HG03175 (cell line): ENCODE data around the gene RRP12.
"Not testable (repeated sequence)": the region's sequence is repeated elsewhere in the genome, so short reads cannot be mapped to it uniquely, and the experiment has no call there.

Experiments used
- ATAC-seq: cut with Tn5 transposase; IDR thresholded peaks from one replicate; pipeline ENCODE4 v1.9.1; 2021; ENCODE audit warnings: mild to moderate bottlenecking, moderate library complexity; ENCODE audit not compliant: unreplicated experiment

The RRP12 gene

GRCh38 chr10:97372233-97372875 lies 28.8 kb downstream of the RRP12 start:
- ATAC-seq, result no peak

DNA sequence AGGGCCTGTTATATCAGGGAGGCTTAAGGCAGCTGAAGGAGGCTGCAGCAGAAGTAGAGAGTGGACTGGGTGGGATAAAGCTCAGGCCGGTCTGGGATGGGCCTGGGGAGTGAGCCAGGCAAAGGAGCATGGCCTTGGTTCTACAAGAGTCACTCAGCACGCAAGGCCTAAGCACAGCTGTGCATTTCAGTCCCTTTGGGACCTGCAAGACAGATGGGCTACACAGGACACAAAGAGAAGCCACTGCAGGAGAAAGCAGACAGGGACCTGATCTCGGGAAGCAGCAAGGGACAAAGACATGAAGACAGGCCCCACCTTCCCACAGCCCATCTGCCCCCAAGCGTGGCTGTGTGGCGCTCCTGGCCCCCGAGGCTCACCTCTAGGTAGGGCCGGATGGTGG lies 29.4 kb downstream of the RRP12 start:
- no peak for ATAC-seq

- no peak for ATAC-seq
Measured at GRCh38 chr10:97367126-97367649, 34.0 kb downstream of the RRP12 start.

DNA sequence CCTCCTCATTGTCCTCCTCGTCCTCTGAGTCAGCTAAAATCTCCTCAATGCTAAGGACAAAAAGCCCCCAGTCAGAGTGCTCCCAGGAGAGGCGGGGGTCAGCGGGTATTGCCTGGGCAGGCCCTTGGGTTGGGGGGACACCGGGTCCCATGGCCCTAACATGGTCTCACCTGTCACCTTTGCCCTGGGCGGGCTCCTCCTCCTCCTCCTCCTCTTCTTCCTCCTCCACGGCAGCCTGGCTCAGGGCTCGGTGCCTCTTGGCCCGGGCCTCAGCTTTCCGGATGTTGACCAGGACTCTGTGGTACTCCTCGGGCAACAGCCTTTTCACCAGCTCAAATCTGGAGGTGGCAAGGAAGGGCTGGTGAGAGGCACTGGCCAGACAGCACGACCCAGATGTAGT lies 34.6 kb downstream of the RRP12 start:
- ATAC-seq, result no peak

GRCh38 chr10:97365761-97366351 lies 35.3 kb downstream of the RRP12 start:
- ATAC-seq, result no peak

- ATAC-seq, result no peak
Measured at GRCh38 chr10:97363071-97363470, 38.1 kb downstream of the RRP12 start.

GRCh38 chr10:97362310-97363033 lies 38.7 kb downstream of the RRP12 start:
- ATAC-seq, result no peak

DNA sequence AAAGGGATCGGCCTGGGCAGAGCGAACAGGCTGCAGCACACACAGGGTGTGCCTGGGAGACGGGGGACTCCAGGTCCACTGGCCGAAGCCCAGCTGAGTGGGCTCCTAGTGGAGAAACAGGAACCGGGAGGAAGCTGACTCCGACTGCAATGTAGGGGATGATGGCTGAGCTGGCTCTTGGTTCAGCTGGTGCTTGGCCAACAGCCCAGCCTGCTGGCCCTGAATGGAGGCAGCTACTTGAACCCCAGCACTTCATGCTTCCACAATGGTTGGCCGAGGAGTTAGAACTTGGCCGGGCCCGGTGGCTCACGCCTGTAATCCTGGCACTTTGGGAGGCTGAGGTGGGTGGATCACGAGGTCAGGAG lies 39.6 kb downstream of the RRP12 start:
- no peak for ATAC-seq

DNA sequence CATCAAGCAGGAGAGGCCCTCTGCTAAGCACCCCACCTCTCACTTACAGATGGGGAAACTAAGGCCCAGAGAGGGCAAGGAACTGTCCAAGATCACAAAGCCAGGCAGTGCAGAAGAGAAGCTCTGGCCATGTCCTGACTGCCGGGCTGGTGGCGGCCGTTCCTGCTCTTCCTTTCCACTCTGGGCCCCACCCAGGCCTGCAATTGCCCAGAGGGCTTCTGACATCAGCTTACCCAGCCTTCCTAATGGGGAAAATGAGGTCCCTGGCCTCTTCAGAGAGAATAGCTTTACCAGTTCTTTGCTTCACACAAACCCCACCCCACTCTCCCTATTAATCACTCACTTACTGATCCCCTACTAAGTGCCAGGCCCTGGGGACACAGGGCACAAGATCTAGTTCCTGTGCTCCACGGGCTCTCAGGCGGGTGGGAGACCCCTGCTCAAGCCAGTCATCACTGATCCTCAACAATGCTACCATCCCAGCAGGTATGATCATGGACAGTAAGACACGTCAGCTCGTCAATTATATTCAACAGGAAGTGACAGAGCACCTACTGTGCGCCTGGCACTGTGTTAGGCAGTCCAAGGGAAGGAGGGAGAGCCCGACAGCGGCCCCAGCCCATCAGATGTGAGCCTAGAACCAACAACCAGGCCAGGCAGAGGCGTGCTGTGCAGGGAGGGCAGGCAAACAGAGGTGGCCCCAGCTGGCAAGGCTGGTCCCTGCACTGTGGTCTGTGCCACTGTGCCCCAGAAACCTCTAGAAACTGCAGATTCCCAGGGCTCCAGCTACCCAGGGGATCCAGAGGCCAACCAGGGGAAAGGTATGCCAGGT lies 40.2 kb downstream of the RRP12 start:
- no peak for ATAC-seq

GRCh38 chr10:97358781-97359180 lies 42.4 kb downstream of the RRP12 start:
- ATAC-seq, result no peak

DNA sequence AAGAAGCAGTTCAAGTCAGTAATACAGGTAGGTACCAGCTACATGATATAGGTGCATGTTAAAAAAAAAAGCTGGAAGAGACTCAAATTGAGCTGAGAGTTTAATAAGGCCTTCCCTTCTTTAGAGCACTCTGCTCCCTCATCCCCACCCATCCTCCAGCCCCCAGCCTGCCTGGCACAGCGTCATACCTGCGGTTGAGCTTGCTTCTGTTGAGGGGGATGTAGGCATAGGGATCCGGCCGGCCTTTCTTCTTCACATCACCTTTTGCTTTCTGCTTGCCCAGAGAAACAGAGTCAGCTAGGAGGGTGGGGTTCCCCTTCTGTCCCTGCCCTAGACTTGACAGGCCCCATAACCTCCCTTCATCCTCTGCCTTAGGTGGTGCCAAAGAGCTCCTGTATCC lies 42.8 kb downstream of the RRP12 start:
- ATAC-seq, result no peak

GRCh38 chr10:97356918-97357317 lies 44.2 kb downstream of the RRP12 start:
- ATAC-seq, result no peak

DNA sequence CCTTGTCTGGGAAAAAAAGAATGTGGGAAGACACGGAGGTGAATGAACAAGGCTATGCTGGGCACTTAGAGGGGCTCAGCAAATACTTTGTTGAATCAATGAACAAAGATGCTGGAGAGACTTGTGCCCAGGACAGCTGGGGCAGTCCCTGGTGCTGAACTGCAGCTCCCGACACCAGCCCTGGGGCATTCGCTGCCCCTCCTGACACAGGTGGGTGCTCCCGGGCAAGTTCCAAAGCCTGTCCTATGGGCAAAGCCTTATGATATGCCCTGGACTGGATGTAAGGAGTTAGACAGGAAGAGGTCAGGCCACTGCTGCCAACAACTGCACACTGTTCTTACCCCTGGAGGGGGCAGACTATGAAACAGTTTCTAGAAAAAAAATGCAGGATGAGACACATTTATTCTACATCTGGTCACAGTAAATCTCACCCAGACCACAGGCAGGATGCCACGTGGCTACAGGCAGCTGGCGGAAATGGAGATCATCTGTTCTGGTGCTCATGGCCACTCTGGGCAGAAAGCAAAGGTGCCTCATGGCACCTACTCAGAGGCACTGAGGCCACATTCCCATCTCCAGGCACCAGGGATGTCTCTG lies 44.7 kb downstream of the RRP12 start:
- no peak for ATAC-seq

GRCh38 chr10:97355571-97355975 lies 45.6 kb downstream of the RRP12 start:
- no peak for ATAC-seq

DNA sequence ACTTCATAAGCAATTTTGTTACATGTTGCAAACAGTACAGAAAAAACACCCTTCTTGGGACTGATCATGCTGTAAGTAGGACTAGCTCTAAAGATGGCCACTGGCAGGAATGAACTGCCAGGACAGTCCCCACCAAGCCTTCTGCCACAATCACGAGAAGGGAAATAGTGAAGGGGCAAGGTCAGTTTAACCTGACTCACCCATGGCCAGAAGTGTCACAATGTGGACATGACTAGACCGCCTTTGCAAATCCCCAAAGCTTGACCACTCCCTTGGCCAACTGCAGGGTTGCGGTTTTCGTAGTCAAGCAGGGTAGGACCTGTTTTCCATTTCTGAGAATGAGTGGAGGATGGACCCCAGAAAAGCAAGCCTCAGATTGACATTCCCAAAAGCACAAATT lies 47.2 kb downstream of the RRP12 start:
- ATAC-seq, result no peak

DNA sequence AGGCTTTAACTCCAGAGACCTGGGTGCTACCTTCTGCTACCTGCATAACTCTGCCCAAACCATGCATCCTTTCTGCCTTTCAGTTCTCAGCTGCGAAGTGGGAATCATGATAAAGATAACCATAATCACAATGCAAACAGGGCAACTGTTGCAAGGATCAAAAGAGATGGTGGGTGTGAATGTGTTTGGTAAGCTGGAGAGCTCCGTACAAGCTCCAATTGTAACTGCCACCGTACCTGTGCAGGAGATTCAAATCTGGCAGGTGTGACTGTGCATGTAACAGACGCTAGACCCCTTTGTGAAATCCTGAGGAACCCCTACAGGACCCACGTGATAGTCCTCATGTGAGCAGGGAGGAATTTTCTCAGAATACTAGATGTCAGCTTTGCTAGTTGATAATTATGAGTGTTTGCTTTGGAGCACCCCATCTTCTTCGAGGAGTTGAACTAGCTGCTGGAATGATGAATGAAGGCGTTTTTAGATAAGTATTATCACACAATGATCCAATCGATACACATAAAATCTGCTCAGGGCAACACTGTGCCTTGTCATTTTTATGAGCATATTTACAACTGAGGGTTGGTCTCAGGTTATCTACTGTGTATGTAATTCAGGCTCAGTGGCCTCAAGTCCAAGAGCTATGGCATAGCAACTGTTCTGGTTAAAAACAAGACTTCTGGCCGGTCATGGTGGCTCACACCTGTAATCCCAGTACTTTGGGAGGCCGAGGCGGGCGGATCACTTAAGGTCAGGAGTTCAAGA lies 51.2 kb downstream of the RRP12 start:
- ATAC-seq, result no peak

DNA sequence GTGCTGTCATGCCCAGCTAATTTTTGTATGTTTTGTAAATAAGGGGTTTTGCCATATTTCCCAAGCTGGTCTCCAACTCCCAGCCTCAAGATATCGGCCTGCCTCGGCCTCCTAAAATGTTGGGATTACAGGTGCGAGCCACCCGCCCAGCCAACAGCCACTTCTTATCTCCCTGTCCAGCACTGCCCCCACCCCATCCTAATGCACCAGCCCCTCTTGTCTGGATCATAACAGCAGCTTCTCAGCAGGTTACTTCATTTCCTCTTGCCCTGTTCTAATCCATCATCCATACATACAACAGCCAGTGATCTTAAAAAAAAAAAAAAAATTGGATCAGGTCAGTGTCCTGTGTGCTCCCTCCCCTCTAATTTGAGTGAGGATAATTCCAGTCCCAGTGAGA lies 53.8 kb downstream of the RRP12 start:
- ATAC-seq, result no peak

GRCh38 chr10:97343664-97344063 lies 57.5 kb downstream of the RRP12 start:
- ATAC-seq, result not testable (repeated sequence)

- ATAC-seq, result no peak
Measured at GRCh38 chr10:97341416-97341815, 59.7 kb downstream of the RRP12 start.

- no peak for ATAC-seq
Measured at GRCh38 chr10:97338041-97338440, 63.1 kb downstream of the RRP12 start.
